GM18868 (cell line): ENCODE results near the gene FAM32A.
A peak's percentile ranks its signal among the peaks of the same experiment; 100 is the strongest.
"Not testable (repeated sequence)": the region's sequence is repeated elsewhere in the genome, so short reads cannot be mapped to it uniquely, and the experiment has no call there.

Experiments
- ATAC-seq: cut with Tn5 transposase; IDR thresholded peaks from one replicate; pipeline ENCODE4 v1.9.1; 2021; ENCODE audit warnings: mild to moderate bottlenecking, moderate library complexity; ENCODE audit not compliant: unreplicated experiment

The FAM32A gene

DNA sequence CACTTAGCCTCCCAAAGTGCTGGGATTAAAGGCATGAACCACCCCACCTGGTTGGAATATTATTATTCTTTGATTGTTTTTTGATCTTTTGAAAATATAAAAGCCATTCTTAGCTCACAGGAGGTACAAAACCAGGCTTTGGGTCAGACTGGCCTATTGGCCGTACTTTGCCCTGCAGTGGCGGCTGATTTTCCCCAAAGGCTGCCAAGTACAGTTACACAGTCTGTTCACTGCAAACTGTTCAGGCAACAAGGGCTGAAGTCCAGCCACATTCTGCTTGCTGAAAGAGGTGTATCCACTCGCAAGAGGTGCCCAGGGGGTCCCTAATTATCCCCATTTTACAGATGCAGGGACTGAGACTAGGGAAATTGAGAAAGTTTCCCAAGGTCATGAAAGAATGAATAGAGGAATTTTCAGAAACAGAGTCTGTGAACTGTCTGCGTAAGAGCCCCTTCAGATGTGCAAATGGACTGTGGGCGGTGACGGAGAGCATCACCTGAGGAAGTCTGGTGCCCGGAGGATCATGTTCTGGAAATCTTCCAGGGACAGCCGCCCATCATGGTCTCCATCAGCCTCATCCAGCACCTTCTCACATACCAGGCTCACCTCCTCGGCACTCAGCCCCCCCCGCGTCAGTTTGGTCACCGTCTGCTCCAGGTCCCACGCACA, 20.9 kb upstream of the FAM32A start:
- ATAC-seq: no peak

DNA sequence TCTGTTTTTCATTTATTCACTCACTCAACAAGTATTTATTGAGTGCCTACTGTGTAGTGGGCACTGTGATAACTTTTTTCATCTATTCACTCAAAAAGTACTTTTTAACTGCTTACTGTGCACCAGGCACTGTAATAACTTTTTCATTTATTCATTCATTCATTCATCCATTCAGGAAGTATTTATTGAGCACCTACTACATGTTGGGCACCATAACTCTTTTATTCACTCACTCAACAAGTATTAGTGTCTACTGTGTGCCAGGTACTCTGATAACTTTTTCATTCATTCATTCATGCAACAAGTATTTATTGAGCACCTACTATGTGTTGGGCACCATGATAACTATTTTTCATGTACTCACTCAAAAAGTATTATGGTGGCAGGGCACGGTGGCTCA, 18.8 kb upstream of the FAM32A start:
- no peak for ATAC-seq

DNA sequence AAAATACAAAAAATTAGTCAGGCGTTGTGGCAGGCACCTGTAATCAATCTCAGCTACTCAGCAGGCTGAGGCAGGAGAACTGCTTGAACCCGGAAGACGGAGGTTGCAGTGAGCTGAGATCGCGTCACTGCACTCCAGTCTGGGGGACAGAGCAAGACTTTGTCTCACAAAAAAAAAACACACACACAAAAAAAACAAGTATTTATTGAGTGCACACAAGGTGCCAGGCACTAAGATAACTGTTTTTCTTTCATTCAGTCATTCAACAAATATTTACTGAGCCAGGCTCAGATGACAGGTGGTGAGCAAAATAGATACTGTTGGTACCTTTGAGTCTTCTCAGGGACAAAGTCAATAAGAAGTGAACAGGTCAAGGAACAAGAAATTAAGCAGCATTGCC, 18.2 kb upstream of the FAM32A start:
- ATAC-seq: no peak

DNA sequence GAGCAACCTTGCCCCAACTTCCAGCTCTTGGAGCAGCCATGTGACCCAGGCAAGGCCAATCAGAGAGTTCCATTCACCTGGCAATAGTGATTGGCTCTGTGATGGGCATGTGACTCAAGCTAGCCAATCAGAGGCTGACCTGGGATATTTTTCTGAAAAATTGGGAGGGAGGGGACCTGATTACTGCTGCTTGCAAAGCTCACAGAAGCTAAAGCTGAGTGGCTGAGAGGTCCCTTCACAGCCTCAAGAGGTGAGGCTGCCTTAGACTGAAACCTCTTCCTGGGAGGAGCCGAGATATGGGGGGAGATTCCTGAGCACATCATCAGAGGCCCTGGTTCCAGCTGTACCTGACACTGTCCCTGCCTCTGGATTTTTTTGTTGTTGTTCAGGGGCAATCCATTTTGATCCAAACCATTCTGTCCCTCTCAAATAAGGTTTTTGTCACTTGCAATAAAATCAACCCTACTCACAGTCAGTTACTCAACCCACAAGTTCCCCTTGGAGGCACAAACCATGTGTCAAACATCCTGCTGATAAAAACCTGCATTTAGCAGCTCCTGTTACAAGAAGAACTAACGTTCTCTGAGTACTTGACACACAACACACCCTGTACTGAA, 16.6 kb upstream of the FAM32A start:
- no peak for ATAC-seq

DNA sequence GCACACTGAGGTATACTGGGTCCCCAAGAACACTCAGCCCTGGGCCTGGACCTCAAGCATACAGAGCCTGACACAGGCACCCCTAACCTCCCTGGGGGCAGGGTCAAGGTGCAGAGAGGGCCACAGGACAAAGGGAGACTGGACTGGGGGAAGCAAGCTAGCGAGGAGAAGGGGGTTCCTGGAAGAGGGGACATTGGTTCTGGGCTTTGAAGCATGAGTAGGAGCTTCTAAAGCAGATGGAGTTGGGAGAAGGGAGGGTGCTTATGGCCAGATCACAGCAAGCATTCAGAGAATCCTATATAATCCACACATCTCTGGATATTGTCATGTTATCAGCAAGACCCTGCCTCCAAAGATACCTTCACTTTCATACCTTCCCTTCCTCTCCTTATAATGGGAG, 15.1 kb upstream of the FAM32A start:
- ATAC-seq: no peak

DNA sequence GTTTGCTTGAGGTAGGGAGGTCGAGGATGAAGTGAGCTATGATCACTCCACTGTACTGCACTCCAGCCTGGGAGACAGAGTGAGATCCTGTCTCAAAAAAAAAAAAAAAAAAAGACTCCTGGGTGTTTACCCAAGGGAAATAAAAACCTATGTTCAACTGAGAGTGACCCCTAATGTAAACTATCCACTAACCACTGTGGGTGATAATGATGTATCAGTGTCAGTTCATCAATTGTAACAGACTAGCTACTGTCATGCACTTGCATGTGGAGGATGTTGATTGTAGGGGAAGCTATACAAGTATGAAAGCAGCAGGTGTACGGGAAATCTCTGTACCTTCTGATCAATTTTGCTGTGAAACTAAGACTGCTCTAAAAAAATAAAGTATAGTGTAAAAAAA, 9.3 kb upstream of the FAM32A start:
- ATAC-seq: no peak

DNA sequence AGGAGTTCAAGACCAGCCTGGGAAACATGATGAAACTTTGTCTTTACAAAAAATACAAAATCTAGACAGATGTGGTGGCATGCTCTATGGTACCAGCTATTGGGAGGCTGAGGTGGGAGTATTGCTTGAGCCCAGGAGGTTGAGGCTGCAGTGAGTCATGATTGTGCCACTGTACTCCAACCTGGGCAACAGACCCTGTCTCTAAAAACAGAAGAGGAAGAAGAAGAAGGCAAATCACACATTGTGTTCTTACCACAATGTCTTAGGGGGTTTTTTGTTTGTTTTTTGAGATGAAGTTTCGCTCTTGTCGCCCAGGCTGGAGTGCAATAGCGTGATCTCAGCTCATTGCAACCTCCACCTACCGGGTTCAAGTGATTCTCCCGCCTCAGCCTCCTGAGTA, 6.3 kb upstream of the FAM32A start:
- ATAC-seq: not testable (repeated sequence)

DNA sequence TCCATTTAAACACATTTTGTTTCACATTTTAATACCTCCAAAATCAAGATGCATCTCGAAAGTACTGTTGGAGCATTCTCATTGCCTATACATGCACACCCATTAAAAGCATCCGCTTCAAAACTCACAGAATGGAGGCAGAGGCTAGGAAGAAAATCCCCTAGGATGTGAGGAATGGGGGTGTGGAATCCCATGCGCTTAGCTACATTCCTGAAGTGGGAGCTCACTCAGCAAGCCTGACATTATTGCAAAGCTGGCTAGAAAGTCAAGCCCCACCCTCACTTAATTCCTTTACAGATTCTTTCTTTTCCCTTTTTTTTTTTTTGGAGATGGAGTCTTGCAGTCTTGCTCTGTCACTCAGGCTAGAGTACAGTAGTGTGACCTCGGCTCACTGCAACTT, 4.6 kb upstream of the FAM32A start:
- no peak for ATAC-seq

DNA sequence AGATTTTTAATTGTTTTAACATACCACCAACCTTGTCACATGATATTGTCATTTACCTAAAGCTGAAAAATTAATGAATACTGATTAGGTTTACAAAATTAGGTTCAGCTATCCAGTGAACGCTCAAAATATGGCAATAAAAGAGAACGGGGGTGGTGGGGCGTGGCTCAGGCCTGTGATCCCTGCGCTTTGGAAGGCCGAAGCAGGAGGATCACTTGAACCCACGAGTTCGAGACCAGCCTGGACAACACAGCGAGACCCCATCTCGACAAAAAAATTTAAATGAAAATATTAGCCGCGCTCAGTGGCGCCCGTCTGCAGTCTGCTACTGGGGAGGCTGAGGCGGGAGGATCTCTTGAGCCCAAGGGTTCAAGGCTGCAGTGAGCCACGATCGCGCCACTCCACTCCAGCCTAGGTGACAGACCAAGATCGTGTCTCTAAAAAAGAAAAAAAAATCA, 516 bp upstream of the FAM32A start:
- ATAC-seq: no peak

DNA sequence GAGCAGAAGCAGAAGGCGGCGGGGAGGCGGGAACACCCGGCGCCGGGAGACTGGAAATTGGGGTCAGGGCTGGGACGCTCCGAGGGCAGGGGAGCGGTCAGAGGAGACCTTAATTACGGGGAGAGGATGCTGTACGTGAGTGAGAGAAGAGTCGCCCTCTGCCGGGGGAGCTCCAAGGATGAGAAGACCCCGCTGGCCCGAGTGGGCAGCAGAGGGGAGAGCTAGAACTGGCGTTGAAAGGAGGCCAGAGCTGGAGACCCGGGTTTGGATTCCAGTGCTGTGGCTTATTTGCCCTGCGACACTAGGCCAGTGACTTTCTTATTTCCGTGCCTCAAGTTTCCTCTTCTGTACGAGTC, 536 bp downstream of the FAM32A start:
- no peak for ATAC-seq

DNA sequence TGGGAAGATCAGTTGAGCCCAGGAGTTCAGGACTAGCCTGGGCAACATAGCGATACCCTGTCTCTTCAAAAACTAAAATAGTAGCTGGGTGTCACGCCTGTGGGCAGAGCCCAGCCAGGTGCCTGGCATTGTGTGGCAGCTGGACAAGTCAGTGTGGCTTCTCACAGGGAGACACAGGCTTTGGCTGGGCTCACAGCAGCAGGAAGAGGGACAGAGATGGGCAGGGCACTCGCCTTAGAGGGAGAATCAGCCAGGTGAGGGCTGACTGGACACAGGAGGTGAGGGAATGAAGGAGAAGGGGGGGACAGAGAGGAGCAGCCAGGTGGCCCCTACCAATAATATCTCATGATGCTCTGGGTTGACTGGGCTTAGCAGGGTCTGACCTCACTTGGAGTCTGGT, 3.3 kb downstream of the FAM32A start:
- no peak for ATAC-seq

DNA sequence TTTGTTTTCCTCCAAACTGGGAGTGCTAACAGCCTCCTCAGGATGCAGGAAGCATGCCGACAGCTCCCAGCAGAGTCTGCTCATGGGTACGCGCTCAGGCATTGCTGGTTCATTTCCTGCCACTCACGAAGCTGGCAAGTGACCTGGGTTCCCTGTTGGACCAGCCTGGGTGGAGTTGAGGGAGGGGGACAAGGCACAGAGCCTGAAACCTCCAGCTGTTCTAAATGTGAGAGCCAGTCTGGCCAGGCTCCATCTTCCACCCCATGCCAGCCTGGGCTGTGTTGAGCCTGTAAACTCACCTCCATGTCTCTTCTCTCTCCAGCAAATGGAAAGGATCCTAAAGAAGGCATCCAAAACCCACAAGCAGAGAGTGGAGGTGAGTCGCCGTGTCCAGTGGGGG, 5.0 kb downstream of the FAM32A start:
- no peak for ATAC-seq

DNA sequence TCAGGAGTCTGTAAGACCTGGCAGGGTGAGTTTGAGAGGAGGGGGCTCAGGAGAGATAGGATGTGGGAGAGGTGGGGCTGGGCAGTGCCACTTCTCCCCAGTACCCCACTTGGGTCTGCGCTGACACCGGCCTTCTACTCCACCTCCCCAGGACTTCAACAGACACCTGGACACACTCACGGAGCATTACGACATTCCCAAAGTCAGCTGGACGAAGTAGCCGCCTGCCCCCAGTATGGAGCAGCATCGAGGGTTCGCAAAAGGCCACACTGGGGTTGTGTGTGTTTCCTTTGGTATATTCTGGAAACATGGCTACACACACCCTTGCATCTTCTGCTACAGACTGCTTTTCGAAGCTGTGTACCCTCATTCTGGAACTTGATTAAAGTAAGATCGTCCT, 5.5 kb downstream of the FAM32A start:
- no peak for ATAC-seq

DNA sequence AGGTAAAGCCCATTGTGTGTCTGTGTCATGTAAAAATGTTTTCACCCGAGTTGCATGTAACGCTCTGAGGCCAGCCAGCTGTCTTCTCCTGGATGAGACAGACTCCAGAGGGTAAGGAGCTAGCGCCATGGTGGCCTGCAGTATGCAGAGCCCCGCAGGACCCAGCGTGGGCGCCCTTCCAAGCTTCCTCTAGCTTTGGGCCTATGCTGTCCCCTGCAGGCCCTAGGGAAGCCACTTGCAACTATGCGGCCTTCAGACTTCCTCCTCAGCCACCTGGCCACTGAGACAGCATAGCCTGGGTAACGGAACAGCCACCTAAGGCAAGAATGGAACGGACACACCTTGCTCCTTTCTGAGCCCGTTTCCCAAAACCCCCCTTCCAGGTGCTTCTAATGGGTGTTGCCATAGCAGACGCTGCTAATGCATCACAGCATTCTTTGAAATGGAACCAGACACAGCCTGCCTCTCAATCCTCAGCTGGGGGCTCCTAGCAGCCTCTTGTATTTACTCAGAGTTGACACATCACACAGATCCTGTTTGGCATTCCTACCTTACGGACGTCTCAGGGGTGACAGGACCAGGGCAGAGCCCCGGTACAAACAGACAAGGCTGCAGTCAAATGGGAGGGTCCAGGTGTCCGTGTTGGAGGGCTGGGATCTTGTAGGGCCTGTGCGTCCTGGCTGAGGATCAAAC, 6.2 kb downstream of the FAM32A start:
- ATAC-seq: no peak

DNA sequence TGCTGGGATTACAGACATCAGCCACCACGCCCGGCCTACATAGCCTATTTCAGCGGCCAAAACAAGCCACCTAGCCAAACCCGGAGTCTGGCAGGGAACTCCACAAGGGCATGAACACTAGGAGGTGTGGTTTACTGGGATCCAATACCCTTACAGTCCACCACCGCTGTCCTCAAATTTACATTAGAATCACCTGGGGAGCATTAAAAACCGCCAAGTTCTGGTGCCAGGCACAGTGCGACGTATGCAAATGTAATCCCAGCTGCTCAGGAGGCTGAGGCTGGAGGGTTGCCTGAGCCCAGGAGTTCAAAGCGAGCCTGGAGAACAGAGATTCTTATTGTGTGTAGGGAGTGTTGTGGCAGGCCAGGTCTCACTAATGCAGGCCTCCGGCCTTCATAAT, 8.3 kb downstream of the FAM32A start:
- no peak for ATAC-seq

DNA sequence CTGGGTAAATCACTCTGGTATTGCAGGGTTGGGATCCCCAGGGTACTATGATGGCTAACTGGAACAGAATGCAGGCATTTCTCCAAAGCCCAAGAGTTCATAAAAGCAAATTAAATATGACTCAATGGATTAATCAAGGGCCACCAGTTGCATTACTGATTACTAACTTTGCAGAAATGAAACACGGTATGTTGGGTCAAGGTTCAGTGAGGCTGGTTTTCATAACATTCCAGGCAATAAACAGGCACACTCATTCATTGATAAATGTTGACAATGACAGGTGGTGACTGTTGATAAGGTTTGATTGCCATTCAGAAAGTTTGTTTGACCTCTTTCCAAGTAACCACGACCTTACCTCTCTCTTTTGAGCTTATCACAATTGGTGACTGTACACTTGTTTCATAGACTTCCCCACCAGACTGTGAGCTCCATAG, 12.0 kb downstream of the FAM32A start:
- no peak for ATAC-seq

DNA sequence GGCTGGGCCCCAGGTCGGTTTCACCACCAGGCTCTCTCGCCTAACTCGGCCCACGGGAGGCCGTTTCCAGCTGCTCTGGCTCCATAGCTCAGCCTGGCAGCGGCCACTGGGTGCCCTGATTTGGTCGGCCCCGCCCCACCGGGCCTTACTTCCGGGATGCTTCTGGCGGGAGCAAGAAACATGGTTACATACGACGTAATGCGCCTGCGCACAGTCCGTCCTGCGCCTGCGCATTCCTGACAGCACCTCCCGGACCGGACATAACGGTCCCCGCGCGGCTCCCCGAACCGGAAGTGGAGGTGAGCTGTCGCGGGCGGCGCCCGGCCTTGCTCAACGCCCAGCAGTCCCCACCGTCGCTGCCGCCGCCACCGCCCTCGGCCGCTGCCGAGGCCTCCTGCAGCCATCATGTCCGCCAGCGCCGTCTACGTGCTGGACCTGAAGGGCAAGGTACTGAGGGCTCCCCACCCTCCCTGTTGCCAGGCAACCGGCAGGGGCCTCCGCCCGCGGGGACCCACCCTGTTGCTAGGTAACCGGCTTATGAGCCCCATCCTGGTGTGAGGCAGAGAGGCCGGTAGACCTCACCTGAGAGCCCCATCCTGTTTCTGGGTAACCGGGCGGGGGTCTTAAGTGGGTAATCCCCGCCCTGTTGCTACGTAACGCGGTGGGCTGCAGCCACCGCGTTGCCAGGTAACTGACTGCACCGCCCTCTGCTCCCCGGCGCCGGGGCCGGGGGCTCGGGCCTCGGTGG, 12.6 kb downstream of the FAM32A start, which contains the start of gene AP1M1:
AP1M1 (plus strand) TSS at position 290 of the 748 bp plus-strand sequence; CDS start at position 406, 116 bp downstream.
- ATAC-seq: peak; percentile 87

DNA sequence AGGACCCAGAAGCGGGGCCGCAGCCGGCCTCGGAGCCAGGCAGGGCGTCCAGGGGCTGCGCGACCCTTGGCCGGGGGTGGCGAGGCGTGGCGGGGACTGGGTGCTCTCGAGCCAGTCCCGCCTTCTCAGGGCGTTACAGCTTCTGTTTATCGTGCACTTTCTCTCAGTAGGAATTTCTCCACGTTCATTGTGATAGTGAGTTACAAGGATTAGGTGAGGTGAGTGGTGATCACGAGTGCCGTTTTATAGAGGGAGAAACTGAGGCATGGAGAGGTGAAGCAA, 13.1 kb downstream of the FAM32A start:
- no peak for ATAC-seq

DNA sequence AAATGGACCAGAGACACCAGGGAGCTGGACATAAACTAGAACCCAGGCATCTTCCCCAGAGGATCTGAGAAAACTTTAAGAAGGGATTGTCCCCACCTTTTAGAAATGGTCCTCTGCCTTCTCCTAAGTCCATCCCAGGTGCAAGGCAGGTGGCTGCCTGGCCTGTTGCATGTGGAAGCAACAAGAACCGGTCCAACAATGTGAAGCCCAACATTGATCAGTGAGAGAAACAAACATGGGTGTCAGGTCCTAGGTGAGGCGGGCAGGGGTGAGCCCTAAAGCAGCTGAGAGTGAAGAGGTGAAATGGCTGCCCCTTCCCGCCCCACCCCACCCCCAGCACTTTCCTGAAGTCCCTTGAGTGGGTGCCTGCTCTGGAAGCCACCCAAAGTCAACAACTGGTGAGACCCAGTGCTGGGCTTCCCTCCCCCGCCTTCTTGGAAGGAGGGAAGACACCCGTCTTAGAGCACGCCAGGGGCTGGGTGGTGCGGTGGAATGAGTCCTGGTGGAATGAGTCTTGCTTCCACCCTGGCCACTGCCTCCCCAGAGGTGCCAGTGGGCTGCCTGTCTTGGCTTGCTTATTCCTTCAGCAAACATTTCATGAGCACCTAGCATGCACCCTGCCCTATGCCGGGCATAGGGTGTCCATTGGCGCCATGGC, 14.2 kb downstream of the FAM32A start:
- ATAC-seq: no peak

DNA sequence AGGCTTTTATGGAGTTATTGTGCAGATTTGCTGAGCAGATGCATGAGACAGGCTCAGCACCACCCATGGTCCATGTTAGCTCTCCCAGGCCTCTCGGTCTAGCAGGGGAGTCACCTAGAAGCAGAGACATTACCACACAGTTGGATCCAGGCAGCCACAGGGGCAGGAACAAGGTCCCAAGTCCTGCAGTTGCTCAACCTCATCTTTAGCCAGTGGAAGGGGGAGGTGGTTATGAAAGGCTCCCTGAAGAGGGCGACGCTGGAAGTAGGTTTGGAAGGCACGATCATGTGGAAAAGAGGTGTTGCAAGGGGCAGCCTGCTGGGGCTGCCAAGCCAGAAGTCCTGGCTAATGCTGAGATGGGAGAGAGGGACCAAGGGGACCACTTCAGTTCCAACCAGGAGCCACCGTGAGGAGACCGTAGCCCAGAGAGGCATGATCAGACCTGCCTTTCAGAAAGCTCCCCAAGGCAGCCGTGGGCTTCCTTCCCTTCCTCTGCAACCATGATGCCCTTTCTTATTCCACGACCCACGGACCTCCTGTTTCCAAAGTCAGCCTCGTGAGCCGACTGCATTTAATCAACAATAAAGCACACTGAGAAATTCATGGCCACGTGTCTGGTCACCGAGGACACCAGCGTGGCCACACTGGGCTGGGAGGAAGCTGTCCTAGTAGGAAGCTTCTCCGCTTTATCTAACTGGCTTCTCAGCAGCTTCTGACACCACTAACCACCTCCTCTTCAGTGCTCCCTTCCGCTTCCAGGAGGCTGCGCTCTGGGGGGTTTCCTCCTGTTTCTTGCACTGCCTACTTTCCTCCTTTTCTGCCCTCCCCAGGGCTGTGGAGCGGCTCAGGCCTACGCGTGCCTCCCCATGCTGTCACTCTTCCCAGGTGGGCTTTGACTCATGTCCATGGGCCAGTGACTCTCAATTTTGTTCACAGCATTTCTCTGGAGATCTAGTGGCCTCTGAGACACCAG, 15.1 kb downstream of the FAM32A start:
- ATAC-seq: no peak
